Measurements from ENCODE around the gene CACNA1G. TPM values are rescaled to one million over a fixed set of nuclear protein-coding genes. Genes with fewer than 3 reads are reported as not detected.

The CACNA1G gene
- total RNA-seq, 6 donors from 2014 or later = under 0.01 to 0.37 (median 0.11) TPM; not detected in 2

DNA sequence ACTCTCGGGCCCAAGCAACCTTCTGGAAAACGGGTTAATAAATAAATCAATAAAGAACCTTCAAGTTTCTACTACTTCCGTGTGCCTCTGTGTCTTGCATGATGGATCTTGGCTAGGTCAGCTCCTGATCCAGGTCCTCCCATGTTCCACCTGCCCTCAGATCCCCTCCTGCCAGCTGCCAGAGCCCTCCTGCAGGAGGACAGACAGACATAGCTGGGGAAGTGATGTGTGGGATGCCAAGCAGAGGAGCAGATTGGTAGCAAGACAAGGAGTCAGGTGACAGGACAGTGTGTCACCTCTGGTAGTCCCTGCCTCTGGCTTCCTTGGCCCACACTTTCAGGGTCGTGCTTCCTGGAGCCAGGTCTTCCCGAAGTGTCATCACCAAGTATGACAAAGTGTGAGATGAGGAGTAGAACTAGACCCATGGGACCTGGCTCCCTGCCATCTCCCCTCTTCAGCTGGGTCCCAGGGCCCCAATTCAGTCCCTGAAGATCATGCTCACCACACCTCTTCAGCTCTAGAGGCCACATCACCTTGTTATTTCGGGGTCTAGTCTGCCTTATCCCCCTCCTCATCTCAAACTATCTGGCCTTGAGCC, 29.0 kb upstream of the CACNA1G start:
- H3K27ac ChIP-seq = no peak overlapping the region
- no peaks in the 10 kb centered on the region for H3K9me3 ChIP-seq
- no peaks in the 10 kb centered on the region for H3K36me3 ChIP-seq
- peaks cover 14 to 28% (median 26%) of the 10 kb centered on the region in 4 donors for H3K4me1 ChIP-seq
- no peak overlapping the region for H3K4me3 ChIP-seq
- TF ChIP-seq, protein P1, sequence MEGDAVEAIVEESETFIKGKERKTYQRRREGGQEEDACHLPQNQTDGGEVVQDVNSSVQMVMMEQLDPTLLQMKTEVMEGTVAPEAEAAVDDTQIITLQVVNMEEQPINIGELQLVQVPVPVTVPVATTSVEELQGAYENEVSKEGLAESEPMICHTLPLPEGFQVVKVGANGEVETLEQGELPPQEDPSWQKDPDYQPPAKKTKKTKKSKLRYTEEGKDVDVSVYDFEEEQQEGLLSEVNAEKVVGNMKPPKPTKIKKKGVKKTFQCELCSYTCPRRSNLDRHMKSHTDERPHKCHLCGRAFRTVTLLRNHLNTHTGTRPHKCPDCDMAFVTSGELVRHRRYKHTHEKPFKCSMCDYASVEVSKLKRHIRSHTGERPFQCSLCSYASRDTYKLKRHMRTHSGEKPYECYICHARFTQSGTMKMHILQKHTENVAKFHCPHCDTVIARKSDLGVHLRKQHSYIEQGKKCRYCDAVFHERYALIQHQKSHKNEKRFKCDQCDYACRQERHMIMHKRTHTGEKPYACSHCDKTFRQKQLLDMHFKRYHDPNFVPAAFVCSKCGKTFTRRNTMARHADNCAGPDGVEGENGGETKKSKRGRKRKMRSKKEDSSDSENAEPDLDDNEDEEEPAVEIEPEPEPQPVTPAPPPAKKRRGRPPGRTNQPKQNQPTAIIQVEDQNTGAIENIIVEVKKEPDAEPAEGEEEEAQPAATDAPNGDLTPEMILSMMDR (IDR thresholded peaks at IDR 0.05) = no peak
- TF ChIP-seq EP300 (IDR thresholded peaks at IDR 0.05) = no peak
- TF ChIP-seq POLR2A (IDR thresholded peaks at IDR 0.05) = no peak
- TF ChIP-seq POLR2AphosphoS5 (IDR thresholded peaks at IDR 0.05) = no peak
- DNase-seq (no peak), ATAC-seq (ENCODE audit: low FRiP score in 2 of 2) (no peak)
- 59 to 69% methylated on average over 6 of the region's 6 CpGs for WGBS, 2 donors
- H3K27me3 ChIP-seq = peaks cover 0 to 14% (median 6%) of the 10 kb centered on the region in 4 donors

DNA sequence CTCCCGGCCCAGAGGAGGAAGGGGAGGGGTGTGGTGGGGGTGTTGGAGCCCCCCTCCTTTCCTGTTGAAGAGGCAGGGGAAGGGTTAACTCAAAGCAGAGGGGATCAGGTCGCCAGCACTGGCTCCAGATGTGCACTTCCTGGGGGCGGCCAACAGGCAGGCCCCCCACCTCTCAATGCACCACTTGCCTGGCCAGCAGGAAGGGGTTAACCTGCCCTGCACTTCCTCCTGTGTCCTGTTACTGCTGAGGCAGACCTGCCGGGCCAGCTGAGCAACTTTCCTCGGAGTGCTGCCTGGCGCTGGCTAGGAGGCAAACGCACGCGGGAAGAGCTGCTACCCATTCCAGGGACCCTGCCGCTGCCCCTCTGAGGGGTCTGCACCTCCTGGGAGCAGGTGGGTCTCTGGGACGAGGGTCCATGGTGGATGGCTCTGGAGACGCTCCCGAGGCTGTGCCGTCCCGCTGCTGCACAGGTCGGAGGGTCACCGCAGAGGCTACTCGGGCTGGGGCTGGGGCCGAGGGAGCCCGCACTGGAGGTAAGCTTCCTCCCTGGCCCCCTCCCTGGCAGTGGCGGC, 28.0 kb upstream of the CACNA1G start, which contains the start of gene EPN3:
TSS of gene EPN3 (plus strand) at position 284 of the 573 bp plus-strand sequence. CDS start 3,822 bp downstream, outside the sequence.
- peaks cover 14 to 28% (median 26%) of the 10 kb centered on the region in 4 donors for H3K4me1 ChIP-seq
- ATAC-seq (ENCODE audit: low FRiP score in 2 of 2) (peak; percentile 9 to 56), DNase-seq (peak; percentile 68 to 75)

DNA sequence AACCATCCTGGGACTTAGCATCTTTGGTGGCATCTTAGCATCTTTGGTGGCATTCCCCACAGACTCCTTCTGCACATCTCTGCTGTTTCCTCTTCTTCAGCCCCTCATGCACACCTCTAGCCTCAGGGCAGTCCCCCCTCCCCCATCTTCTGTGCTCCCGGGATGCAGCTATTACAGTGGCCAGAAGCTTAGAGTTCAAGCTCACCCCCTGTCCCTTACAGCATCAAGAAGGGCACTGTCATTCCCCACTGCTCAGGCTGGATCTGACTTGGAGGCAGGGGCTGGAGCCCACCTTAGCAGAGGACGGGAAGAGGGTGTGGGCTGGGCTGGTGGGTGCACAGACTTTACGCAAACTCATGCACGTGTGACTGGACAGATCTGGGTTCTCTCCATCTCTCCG, 27.3 kb upstream of the CACNA1G start:
- ATAC-seq (ENCODE audit: low FRiP score in 2 of 2) (no peak), DNase-seq (no peak)

More for the DNA sequence above, 28.0 kb upstream of the CACNA1G start, which contains the start of gene EPN3:
- no peaks in the 10 kb centered on the region for H3K9me3 ChIP-seq
- TF ChIP-seq, protein P1 (IDR thresholded peaks at IDR 0.05) = peak in 1 of 6 experiments; percentile 40
- TF ChIP-seq POLR2A (IDR thresholded peaks at IDR 0.05) (no peak), POLR2AphosphoS5 (IDR thresholded peaks at IDR 0.05) (no peak)
- H3K27me3 ChIP-seq = peaks cover 0 to 14% (median 6%) of the 10 kb centered on the region in 4 donors
- H3K4me3 ChIP-seq = peak within 1 kb of the TSS in 3 of 4 donors; percentile 25 to 29 (median 29)
- no peak within 1 kb of the TSS for H3K27ac ChIP-seq
- 0 to 3% methylated on average over 1 to 20 of the region's 21 CpGs for WGBS, 2 donors
- no peaks in the 10 kb centered on the region for H3K36me3 ChIP-seq

DNA sequence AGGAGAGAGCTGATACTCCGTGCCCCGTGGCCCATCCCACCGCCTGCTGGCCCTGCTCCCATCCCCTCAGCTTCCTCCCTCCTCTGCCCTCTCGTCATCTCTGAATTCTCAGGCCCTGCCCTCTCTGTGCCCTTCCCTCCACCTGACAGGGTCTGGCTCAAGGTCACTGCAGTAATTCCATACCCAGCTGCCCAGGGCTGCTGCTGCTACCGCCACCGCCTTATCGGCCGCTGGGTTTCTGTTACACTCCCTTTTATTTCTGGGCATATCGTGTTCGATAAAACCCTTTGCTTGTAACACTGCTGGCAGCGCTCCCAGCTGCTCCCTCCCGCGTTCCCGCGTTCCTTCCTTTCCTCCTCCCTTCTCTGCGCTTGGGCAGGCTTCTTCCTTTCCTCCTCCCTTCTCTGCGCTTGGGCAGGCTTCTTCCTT, 26.8 kb upstream of the CACNA1G start:
- H3K4me1 ChIP-seq = peaks cover 14 to 28% (median 26%) of the 10 kb centered on the region in 4 donors

More for the DNA sequence above, 27.3 kb upstream of the CACNA1G start:
- Histone ChIP-seq H3K4me1 (peaks cover 14 to 28% (median 26%) of the 10 kb centered on the region in 4 donors), H3K9me3 (no peaks in the 10 kb centered on the region), H3K27me3 (peaks cover 0 to 14% (median 6%) of the 10 kb centered on the region in 4 donors), H3K27ac (no peak overlapping the region), H3K4me3 (peak overlapping the region in 3 of 4 donors; percentile 25 to 29 (median 29)), H3K36me3 (no peaks in the 10 kb centered on the region)
- 20 to 25% methylated on average over 4 to 5 of the region's 5 CpGs for WGBS, 2 donors
- TF ChIP-seq, protein P1 (IDR thresholded peaks at IDR 0.05) = no peak
- TF ChIP-seq POLR2A (IDR thresholded peaks at IDR 0.05) = no peak
- no peak for TF ChIP-seq EP300 (IDR thresholded peaks at IDR 0.05)
- TF ChIP-seq POLR2AphosphoS5 (IDR thresholded peaks at IDR 0.05) = no peak

More for the DNA sequence above, 26.8 kb upstream of the CACNA1G start:
- TF ChIP-seq POLR2AphosphoS5 (IDR thresholded peaks at IDR 0.05) (no peak), POLR2A (IDR thresholded peaks at IDR 0.05) (no peak), EP300 (IDR thresholded peaks at IDR 0.05) (no peak)
- TF ChIP-seq, protein P1 (IDR thresholded peaks at IDR 0.05) = no peak
- H3K27me3 ChIP-seq = peaks cover 0 to 14% (median 6%) of the 10 kb centered on the region in 4 donors
- peak overlapping the region in 1 of 4 donors; percentile 35 for H3K27ac ChIP-seq
- DNase-seq = peak in 1 of 2 donors; percentile 78
- 1 to 2% methylated on average over 17 of the region's 17 CpGs for WGBS, 2 donors
- no peaks in the 10 kb centered on the region for H3K9me3 ChIP-seq
- H3K4me3 ChIP-seq = peak overlapping the region in 1 of 4 donors; percentile 2
- H3K36me3 ChIP-seq = no peaks in the 10 kb centered on the region
- ATAC-seq (ENCODE audit: low FRiP score in 2 of 2) = peak in 1 of 2 donors; percentile 22
